HL-60 (cell line): ENCODE measurements around the gene HAX1.
"Not testable (repeated sequence)": the region's sequence is repeated elsewhere in the genome, so short reads cannot be mapped to it uniquely, and the experiment has no call there.

Experiments used
- DNase-seq, 2 experiments: peaks; one replicate each; pipeline ENCODE4 v3.0.0-alpha.2; 2010 to 2020; ENCODE audit warnings: low read depth in 1 of 2, low spot score in 1 of 2
- H3K27ac ChIP-seq: fragments of 250-450 bp; sonication (Bioruptor Pico); replicated peaks from 2 replicates; pipeline ENCODE4 v1.5.1; 2020; ENCODE audit warnings: mild to moderate bottlenecking, moderate library complexity
- H3K27me3 ChIP-seq: fragments of 250-450 bp; sonication (Bioruptor Pico); 2 replicates; pipeline ENCODE4 v1.5.1; 2021; ENCODE audit warnings: mild to moderate bottlenecking, moderate library complexity; ENCODE audit not compliant: insufficient read depth, poor library complexity, severe bottlenecking
- H3K4me3 ChIP-seq: replicated peaks from 2 replicates; pipeline ENCODE4 v1.5.1; 2011; ENCODE audit warnings: mild to moderate bottlenecking, control low read depth, low read length; ENCODE audit not compliant: insufficient read depth
- GABPA ChIP-seq: IDR thresholded peaks from 2 replicates; pipeline ENCODE4 v1.6.1; 2012; ENCODE audit warnings: low read depth
- POLR2AphosphoS5 ChIP-seq: IDR thresholded peaks from 2 replicates; pipeline ENCODE4 v1.6.1; 2012; ENCODE audit warnings: low read depth
- REST ChIP-seq: IDR thresholded peaks from 2 replicates; pipeline ENCODE4 v1.6.1; 2012; ENCODE audit warnings: low read depth; ENCODE audit not compliant: insufficient replicate concordance
- SPI1 ChIP-seq: IDR thresholded peaks from 2 replicates; pipeline ENCODE4 v1.6.1; 2012; ENCODE audit warnings: low read depth, mild to moderate bottlenecking, borderline replicate concordance
- TF ChIP-seq, protein P1 (sequence below): IDR thresholded peaks from one replicate; pipeline ENCODE4 v1.5.1; 2011; ENCODE audit warnings: low read length, control low read depth, inconsistent platforms; ENCODE audit not compliant: insufficient read depth

Gene HAX1

GRCh38 chr1:154225370-154225769 is 47.1 kb upstream of the HAX1 start:
- no peak overlapping the region for H3K27ac ChIP-seq
- TF ChIP-seq GABPA (no peak), REST (no peak), POLR2AphosphoS5 (no peak), SPI1 (no peak)
- TF ChIP-seq, protein P1, sequence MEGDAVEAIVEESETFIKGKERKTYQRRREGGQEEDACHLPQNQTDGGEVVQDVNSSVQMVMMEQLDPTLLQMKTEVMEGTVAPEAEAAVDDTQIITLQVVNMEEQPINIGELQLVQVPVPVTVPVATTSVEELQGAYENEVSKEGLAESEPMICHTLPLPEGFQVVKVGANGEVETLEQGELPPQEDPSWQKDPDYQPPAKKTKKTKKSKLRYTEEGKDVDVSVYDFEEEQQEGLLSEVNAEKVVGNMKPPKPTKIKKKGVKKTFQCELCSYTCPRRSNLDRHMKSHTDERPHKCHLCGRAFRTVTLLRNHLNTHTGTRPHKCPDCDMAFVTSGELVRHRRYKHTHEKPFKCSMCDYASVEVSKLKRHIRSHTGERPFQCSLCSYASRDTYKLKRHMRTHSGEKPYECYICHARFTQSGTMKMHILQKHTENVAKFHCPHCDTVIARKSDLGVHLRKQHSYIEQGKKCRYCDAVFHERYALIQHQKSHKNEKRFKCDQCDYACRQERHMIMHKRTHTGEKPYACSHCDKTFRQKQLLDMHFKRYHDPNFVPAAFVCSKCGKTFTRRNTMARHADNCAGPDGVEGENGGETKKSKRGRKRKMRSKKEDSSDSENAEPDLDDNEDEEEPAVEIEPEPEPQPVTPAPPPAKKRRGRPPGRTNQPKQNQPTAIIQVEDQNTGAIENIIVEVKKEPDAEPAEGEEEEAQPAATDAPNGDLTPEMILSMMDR, result no peak
- H3K27me3 ChIP-seq, result no peaks in the 10 kb centered on the region
- no peak for DNase-seq
- no peak overlapping the region for H3K4me3 ChIP-seq

DNA sequence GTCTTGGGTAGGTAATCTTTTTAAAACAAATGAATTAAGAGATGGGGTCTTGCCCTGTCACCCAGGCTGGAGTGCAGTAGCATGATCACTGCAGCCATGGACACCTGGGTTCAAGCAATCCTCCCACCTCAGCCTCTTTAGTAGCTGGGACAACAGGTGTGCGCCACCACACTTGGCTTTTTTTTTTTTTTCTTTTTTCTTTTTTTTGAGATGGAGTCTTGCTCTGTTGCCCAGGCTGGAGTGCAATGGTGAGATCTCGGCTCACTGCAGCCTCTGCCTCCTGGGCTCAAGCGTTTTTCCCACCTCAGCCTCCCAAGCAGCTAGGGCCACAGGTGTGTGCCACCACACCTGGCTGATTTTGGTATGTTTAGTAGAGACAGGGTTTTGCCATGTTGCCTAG is 41.3 kb upstream of the HAX1 start:
- not testable (repeated sequence) for H3K4me3 ChIP-seq, H3K27ac ChIP-seq, H3K27me3 ChIP-seq, DNase-seq

GRCh38 chr1:154233127-154233526 is 39.3 kb upstream of the HAX1 start:
- H3K27ac ChIP-seq, H3K4me3 ChIP-seq, H3K27me3 ChIP-seq, DNase-seq: not testable (repeated sequence)

DNA sequence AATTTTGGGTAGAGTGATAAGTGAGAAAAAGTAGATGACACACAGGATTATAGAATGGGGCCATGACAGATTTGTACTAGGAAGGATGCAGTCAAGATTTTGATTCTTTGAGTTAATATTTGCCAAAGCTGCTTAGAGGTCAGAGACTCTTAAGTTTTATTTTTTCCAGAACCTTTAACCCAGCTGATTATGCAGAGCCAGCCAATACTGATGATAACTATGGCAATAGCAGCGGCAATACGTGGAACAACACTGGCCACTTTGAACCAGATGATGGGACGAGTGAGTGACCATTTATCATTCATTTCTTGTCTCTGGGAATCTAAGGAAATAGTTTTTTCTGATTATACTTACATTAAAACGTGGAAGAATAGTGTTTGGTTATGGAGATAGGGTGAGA is 35.6 kb upstream of the HAX1 start:
- Histone ChIP-seq H3K4me3 (no peak overlapping the region), H3K27ac (no peak overlapping the region), H3K27me3 (no peaks in the 10 kb centered on the region)
- DNase-seq, result no peak
- TF ChIP-seq SPI1 (no peak), GABPA (no peak), POLR2AphosphoS5 (no peak), REST (no peak)
- TF ChIP-seq, protein P1, result no peak

- H3K27ac ChIP-seq, result no peak overlapping the region
- no peak overlapping the region for H3K4me3 ChIP-seq
- TF ChIP-seq REST, result no peak
- TF ChIP-seq GABPA, result no peak
- TF ChIP-seq, protein P1, result no peak
- TF ChIP-seq POLR2AphosphoS5, result no peak
- no peak for TF ChIP-seq SPI1
- no peaks in the 10 kb centered on the region for H3K27me3 ChIP-seq
- DNase-seq, result no peak
These were observed 35.0 kb upstream of the HAX1 start for GRCh38 chr1:154237435-154237834.
